ENCODE results near the gene ZFP1. TPM values are rescaled to one million over a fixed set of nuclear protein-coding genes. Genes with fewer than 3 reads are reported as not detected.

Gene ZFP1
- total and polyA plus RNA-seq, 7 donors = 0.60 to 17.5 (median 9.2) TPM

- H3K36me3 ChIP-seq = peaks cover 0 to 10% (median 0%) of the 10 kb centered on the region in 4 donors
- intact Hi-C loops (cut with DNase I) = loop anchor here (2.0 to 10.0 kb wide), 2 partner anchors 31 to 333 kb away; partner anchors contain the start of gene LDHD
- DNase-seq = no peak
- 28 to 58% methylated on average over 3 of the region's 3 CpGs for WGBS, 2 donors
- peak overlapping the region; percentile 90 to 100 (median 99) for H3K4me3 ChIP-seq
- TF ChIP-seq POLR2AphosphoS5 (IDR thresholded peaks at IDR 0.05) (no peak), EP300 (IDR thresholded peaks at IDR 0.05) (no peak), CTCF (IDR thresholded peaks at IDR 0.05) (no peak), POLR2A (IDR thresholded peaks at IDR 0.05) (no peak)
- H3K27me3 ChIP-seq = no peaks in the 10 kb centered on the region
- peaks cover 0 to 11% (median 8%) of the 10 kb centered on the region in 4 donors for H3K4me1 ChIP-seq
- H3K27ac ChIP-seq = peak overlapping the region; percentile 98 to 100 (median 100)
- peaks cover 0 to 2% (median 0%) of the 10 kb centered on the region in 4 donors for H3K9me3 ChIP-seq
Observed at GRCh38 chr16:75147968-75148310, 385 bp upstream of the ZFP1 start.

GRCh38 chr16:75151798-75152197 lies 3.5 kb downstream of the ZFP1 start:
- Histone ChIP-seq H3K27me3 (no peaks in the 10 kb centered on the region), H3K9me3 (peaks cover 0 to 2% (median 0%) of the 10 kb centered on the region in 4 donors), H3K27ac (no peak overlapping the region), H3K36me3 (peaks cover 0 to 24% (median 9%) of the 10 kb centered on the region in 4 donors), H3K4me1 (peaks cover 0 to 11% (median 8%) of the 10 kb centered on the region in 4 donors), H3K4me3 (no peak overlapping the region)
- no peak for DNase-seq
- TF ChIP-seq POLR2AphosphoS5 (IDR thresholded peaks at IDR 0.05) = no peak
- no peak for TF ChIP-seq EP300 (IDR thresholded peaks at IDR 0.05)
- no peak for TF ChIP-seq POLR2A (IDR thresholded peaks at IDR 0.05)
- no peak for TF ChIP-seq CTCF (IDR thresholded peaks at IDR 0.05)
- intact Hi-C loops (cut with DNase I) = no loop called here
- WGBS, 2 donors = 48 to 71% methylated on average over 2 of the region's 2 CpGs

GRCh38 chr16:75152635-75153034 lies 4.3 kb downstream of the ZFP1 start:
- Histone ChIP-seq H3K9me3 (peaks cover 0 to 2% (median 0%) of the 10 kb centered on the region in 4 donors), H3K27me3 (no peaks in the 10 kb centered on the region), H3K4me1 (peaks cover 0 to 11% (median 8%) of the 10 kb centered on the region in 4 donors), H3K4me3 (no peak overlapping the region), H3K36me3 (peaks cover 0 to 24% (median 9%) of the 10 kb centered on the region in 4 donors), H3K27ac (no peak overlapping the region)
- intact Hi-C loops (cut with DNase I) = no loop called here
- TF ChIP-seq EP300 (IDR thresholded peaks at IDR 0.05) (no peak), CTCF (IDR thresholded peaks at IDR 0.05) (no peak), POLR2AphosphoS5 (IDR thresholded peaks at IDR 0.05) (no peak), POLR2A (IDR thresholded peaks at IDR 0.05) (no peak)
- DNase-seq = no peak

GRCh38 chr16:75160386-75160785 lies 12.1 kb downstream of the ZFP1 start:
- intact Hi-C loops (cut with DNase I) = no loop called here
- no peaks in the 10 kb centered on the region for H3K4me1 ChIP-seq
- H3K27me3 ChIP-seq = no peaks in the 10 kb centered on the region
- no peak for DNase-seq
- no peaks in the 10 kb centered on the region for H3K9me3 ChIP-seq
- peaks cover 0 to 15% (median under 1%) of the 10 kb centered on the region in 4 donors for H3K36me3 ChIP-seq
- H3K27ac ChIP-seq = no peak overlapping the region
- H3K4me3 ChIP-seq = no peak overlapping the region
- TF ChIP-seq POLR2AphosphoS5 (IDR thresholded peaks at IDR 0.05) = no peak
- TF ChIP-seq CTCF (IDR thresholded peaks at IDR 0.05) = no peak
- TF ChIP-seq EP300 (IDR thresholded peaks at IDR 0.05) = no peak
- TF ChIP-seq POLR2A (IDR thresholded peaks at IDR 0.05) = no peak
- 97% methylated on average over 1 of the region's 1 CpG for WGBS, 2 donors

- H3K9me3 ChIP-seq = peaks cover 0 to 32% (median 8%) of the 10 kb centered on the region in 4 donors
- no peaks in the 10 kb centered on the region for H3K4me1 ChIP-seq
- no peak for DNase-seq
- H3K36me3 ChIP-seq = peaks cover 30 to 53% (median 34%) of the 10 kb centered on the region in 4 donors
- no peak overlapping the region for H3K27ac ChIP-seq
- WGBS, 2 donors = 98 to 99% methylated on average over 10 of the region's 10 CpGs
- no peak overlapping the region for H3K4me3 ChIP-seq
- intact Hi-C loops (cut with DNase I) = no loop called here
- no peak for TF ChIP-seq CTCF (IDR thresholded peaks at IDR 0.05)
- no peak for TF ChIP-seq POLR2AphosphoS5 (IDR thresholded peaks at IDR 0.05)
- no peak for TF ChIP-seq EP300 (IDR thresholded peaks at IDR 0.05)
- TF ChIP-seq POLR2A (IDR thresholded peaks at IDR 0.05) = no peak
- H3K27me3 ChIP-seq = no peaks in the 10 kb centered on the region
Observed at GRCh38 chr16:75169899-75170405, 21.6 kb downstream of the ZFP1 start.
